Measurements from ENCODE around the gene CELF4.

The CELF4 gene

DNA sequence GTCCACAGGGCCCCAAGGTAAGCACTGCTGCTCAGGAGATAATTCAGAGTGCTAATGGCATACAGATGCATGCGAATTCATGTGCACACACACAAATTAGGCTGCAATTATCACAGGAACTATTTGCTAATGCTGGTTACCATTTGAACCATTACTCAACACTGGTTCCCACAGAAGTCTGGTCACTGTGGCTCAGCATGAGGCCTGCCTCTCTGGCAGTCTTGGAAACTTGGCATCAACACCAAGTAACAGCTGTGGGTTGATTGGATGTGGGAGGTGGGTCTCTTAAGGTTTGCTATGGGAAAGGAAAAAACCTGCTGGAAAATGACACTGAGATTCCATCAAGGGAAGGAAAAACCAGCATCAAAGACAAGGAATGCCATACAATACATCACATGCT lies 105.0 kb downstream of the CELF4 start:
- no peak for TF ChIP-seq TCF12 (IDR thresholded peaks at IDR 0.05; ENCODE audit: low read depth)
- no peak for TF ChIP-seq FOXM1 (IDR thresholded peaks at IDR 0.05; ENCODE audit: borderline replicate concordance, low read depth)
- TF ChIP-seq NFIC (IDR thresholded peaks at IDR 0.05) = no peak
- TF ChIP-seq YY1 (IDR thresholded peaks at IDR 0.05; ENCODE audit: low read depth) = no peak
- TF ChIP-seq ZBTB7A (IDR thresholded peaks at IDR 0.05; ENCODE audit: low read depth) = no peak

DNA sequence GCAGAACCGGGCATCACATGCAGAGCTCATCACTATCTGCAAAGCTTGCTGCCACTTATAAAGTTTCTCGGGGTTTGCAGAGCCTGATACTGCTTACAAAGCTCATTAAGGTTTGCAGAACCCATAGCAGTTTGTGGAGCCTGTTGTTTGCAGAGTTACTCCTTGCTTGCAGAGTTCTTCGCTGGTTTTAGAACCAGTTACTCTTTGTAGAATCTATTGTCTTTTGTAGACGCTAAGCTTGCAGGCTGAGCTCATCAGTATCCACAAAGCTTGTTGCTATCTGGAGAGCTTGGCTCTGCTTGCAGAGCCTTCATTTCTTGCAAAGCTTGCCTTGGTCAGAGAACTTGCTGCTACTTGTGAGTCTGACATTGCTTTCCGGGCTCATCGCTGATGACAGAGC lies 106.9 kb downstream of the CELF4 start:
- TF ChIP-seq, protein P1, sequence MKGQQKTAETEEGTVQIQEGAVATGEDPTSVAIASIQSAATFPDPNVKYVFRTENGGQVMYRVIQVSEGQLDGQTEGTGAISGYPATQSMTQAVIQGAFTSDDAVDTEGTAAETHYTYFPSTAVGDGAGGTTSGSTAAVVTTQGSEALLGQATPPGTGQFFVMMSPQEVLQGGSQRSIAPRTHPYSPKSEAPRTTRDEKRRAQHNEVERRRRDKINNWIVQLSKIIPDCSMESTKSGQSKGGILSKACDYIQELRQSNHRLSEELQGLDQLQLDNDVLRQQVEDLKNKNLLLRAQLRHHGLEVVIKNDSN (IDR thresholded peaks at IDR 0.05) = no peak
- TF ChIP-seq RAD21 (IDR thresholded peaks at IDR 0.05; ENCODE audit: low read depth) (no peak), CEBPB (IDR thresholded peaks at IDR 0.05) (no peak), YY1 (IDR thresholded peaks at IDR 0.05; ENCODE audit: low read depth) (no peak), REST (IDR thresholded peaks at IDR 0.05; ENCODE audit: low read depth) (no peak), CREB1 (IDR thresholded peaks at IDR 0.05; ENCODE audit: low read depth) (no peak), FOXM1 (IDR thresholded peaks at IDR 0.05; ENCODE audit: borderline replicate concordance, low read depth) (no peak), TCF12 (IDR thresholded peaks at IDR 0.05; ENCODE audit: low read depth) (no peak), EGR1 (IDR thresholded peaks at IDR 0.05) (no peak), TEAD4 (IDR thresholded peaks at IDR 0.05) (no peak), EP300 (IDR thresholded peaks at IDR 0.05; ENCODE audit: borderline replicate concordance) (no peak), NFIC (IDR thresholded peaks at IDR 0.05) (no peak), TAF1 (IDR thresholded peaks at IDR 0.05; ENCODE audit: low read depth) (no peak), ZBTB7A (IDR thresholded peaks at IDR 0.05; ENCODE audit: low read depth) (no peak)
- TF ChIP-seq, protein P2, sequence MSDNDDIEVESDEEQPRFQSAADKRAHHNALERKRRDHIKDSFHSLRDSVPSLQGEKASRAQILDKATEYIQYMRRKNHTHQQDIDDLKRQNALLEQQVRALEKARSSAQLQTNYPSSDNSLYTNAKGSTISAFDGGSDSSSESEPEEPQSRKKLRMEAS (IDR thresholded peaks at IDR 0.05) = no peak

DNA sequence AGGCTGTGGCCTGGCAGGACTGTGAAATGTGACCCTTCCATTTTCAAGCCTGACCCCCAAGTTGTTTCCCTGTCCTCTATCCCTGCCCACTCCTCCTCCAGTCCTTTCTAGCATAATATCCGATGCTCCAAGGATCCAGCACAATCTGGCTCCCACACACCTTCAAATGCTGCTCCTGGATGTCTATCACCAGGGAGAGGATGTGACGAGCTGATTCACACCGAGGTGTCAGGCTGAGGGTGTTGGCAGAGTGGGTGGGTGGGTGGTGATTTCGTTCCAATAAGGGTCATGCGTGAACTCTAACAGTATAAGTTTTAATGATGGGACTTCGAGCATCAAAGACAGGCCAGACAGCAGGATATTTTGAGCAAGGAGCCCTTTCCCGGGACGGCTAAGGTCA lies 107.8 kb downstream of the CELF4 start:
- TF ChIP-seq FOXM1 (IDR thresholded peaks at IDR 0.05; ENCODE audit: borderline replicate concordance, low read depth) (no peak), CEBPB (IDR thresholded peaks at IDR 0.05) (no peak), CREB1 (IDR thresholded peaks at IDR 0.05; ENCODE audit: low read depth) (no peak), EP300 (IDR thresholded peaks at IDR 0.05; ENCODE audit: borderline replicate concordance) (no peak), RAD21 (IDR thresholded peaks at IDR 0.05; ENCODE audit: low read depth) (no peak), ZBTB7A (IDR thresholded peaks at IDR 0.05; ENCODE audit: low read depth) (no peak), REST (IDR thresholded peaks at IDR 0.05; ENCODE audit: low read depth) (no peak)
- TF ChIP-seq, protein P1 (IDR thresholded peaks at IDR 0.05) = no peak

- TF ChIP-seq TEAD4 (IDR thresholded peaks at IDR 0.05) = no peak
- TF ChIP-seq CEBPB (IDR thresholded peaks at IDR 0.05) = no peak
- no peak for TF ChIP-seq REST (IDR thresholded peaks at IDR 0.05; ENCODE audit: low read depth)
- TF ChIP-seq FOXM1 (IDR thresholded peaks at IDR 0.05; ENCODE audit: borderline replicate concordance, low read depth) = no peak
- no peak for TF ChIP-seq NFIC (IDR thresholded peaks at IDR 0.05)
- TF ChIP-seq CREB1 (IDR thresholded peaks at IDR 0.05; ENCODE audit: low read depth) = no peak
- TF ChIP-seq YY1 (IDR thresholded peaks at IDR 0.05; ENCODE audit: low read depth) = no peak
- no peak for TF ChIP-seq TAF1 (IDR thresholded peaks at IDR 0.05; ENCODE audit: low read depth)
- no peak for TF ChIP-seq ZBTB7A (IDR thresholded peaks at IDR 0.05; ENCODE audit: low read depth)
- TF ChIP-seq, protein P1 (IDR thresholded peaks at IDR 0.05) = no peak
- no peak for TF ChIP-seq EGR1 (IDR thresholded peaks at IDR 0.05)
- TF ChIP-seq EP300 (IDR thresholded peaks at IDR 0.05; ENCODE audit: borderline replicate concordance) = no peak
- TF ChIP-seq TCF12 (IDR thresholded peaks at IDR 0.05; ENCODE audit: low read depth) = no peak
- no peak for TF ChIP-seq RAD21 (IDR thresholded peaks at IDR 0.05; ENCODE audit: low read depth)
- TF ChIP-seq, protein P2 (IDR thresholded peaks at IDR 0.05) = no peak
Observed at GRCh38 chr18:37457341-37457740, 108.3 kb downstream of the CELF4 start.

All from Ishikawa (cell line).